Fibroblast of skin of scalp (primary cell): Measurements from ENCODE around the gene USP17L11. TPM values are rescaled to one million over a fixed set of nuclear protein-coding genes. Genes with fewer than 3 reads are reported as not detected.
"Not testable (repeated sequence)": the region's sequence is repeated elsewhere in the genome, so short reads cannot be mapped to it uniquely, and the experiment has no call there.

Experiments used
- DNase-seq: peaks from one replicate; pipeline ENCODE4 v3.0.0-alpha.2; 2013
- polyA plus RNA-seq, 2 experiments: library from polyadenylated mRNA; unstranded; fragments of 120-200 nt; gene quantifications; one replicate each; pipeline ENCODE4 v1.2.1, GENCODE V29; 2013; ENCODE audit not compliant: insufficient read length in 2 of 2

Gene USP17L11, protein sequence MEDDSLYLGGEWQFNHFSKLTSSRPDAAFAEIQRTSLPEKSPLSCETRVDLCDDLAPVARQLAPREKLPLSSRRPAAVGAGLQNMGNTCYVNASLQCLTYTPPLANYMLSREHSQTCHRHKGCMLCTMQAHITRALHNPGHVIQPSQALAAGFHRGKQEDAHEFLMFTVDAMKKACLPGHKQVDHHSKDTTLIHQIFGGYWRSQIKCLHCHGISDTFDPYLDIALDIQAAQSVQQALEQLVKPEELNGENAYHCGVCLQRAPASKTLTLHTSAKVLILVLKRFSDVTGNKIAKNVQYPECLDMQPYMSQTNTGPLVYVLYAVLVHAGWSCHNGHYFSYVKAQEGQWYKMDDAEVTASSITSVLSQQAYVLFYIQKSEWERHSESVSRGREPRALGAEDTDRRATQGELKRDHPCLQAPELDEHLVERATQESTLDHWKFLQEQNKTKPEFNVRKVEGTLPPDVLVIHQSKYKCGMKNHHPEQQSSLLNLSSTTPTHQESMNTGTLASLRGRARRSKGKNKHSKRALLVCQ
- not detected for polyA plus RNA-seq (2013, experiment 1 of 2; ENCODE audit: insufficient read length)
- not detected for polyA plus RNA-seq (2013, experiment 2 of 2; ENCODE audit: insufficient read length)

DNA sequence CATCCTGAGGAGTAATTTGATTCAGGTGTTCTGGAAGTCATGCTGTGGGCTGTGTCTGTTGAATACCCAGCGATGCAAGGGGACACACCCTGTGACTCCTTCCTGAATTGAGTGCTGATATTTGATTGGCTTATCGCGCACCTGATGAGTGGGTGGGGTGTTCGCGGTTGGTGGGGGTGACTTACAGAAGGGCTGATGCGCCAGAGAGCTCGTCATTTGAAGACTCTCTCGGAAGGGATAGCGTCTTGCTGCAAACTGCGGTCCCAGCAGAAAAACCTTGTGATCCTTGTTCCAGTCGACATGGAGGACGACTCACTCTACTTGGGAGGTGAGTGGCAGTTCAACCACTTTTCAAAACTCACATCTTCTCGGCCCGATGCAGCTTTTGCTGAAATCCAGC, at the start of gene USP17L11:
TSS of gene USP17L11 (plus strand) at position 301 of the 400 bp plus-strand sequence. CDS start at position 301, 0 bp downstream.
- not testable (repeated sequence) for DNase-seq

- not testable (repeated sequence) for DNase-seq
Observed at GRCh38 chr4:9165990-9166389, 49.2 kb upstream of the USP17L11 start.

GRCh38 chr4:9169791-9170459, 45.3 kb upstream of the USP17L11 start, which contains the start of gene FAM90A26:
TSS of gene FAM90A26 (plus strand) at chr4:9170409. CDS start at chr4:9173173, 2,764 bp downstream.
- not testable (repeated sequence) for DNase-seq

- DNase-seq: not testable (repeated sequence)
Observed at GRCh38 chr4:9210357-9210756, 4.8 kb upstream of the USP17L11 start, which contains the start of gene USP17L10. TSS of gene USP17L10 (plus strand) at chr4:9210657. CDS start at chr4:9210657, 0 bp downstream.

DNA sequence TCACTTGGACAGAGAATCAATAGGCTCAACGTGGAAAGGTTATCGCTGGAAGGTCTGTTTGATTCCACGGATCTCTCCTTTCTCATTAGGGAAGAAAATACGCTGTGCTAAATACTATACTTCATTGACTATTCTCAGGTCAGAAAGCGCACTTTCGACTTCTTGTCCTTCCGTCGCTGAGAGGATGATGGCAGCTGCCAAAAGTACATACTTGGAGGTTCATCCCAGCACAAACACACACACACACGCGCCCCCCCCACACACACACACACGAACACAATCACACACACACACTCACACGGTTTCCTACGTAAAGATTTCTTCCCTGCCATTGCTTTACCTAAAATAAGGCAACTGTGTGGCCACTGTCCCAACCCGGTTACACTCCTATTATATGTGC, 504 bp upstream of the USP17L11 start:
- not testable (repeated sequence) for DNase-seq

- DNase-seq: not testable (repeated sequence)
Observed at GRCh38 chr4:9219852-9220251, 4.6 kb downstream of the USP17L11 start, which contains the start of gene USP17L12. TSS of gene USP17L12 (plus strand) at chr4:9220152. CDS start at chr4:9220152, 0 bp downstream.

DNA sequence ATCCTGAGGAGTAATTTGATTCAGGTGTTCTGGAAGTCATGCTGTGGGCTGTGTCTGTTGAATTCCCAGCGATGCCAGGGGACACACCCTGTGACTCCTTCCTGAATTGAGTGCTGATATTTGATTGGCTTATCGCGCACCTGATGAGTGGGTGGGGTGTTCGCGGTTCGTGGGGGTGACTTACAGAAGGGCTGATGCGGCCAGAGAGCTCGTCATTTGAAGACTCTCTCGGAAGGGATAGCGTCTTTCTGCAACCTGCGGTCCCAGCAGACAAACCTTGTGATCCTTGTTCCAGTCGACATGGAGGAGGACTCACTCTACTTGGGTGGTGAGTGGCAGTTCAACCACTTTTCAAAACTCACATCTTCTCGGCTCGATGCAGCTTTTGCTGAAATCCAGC, 9.4 kb downstream of the USP17L11 start, which contains the start of gene USP17L13:
TSS of gene USP17L13 (plus strand) at position 301 of the 400 bp plus-strand sequence. CDS start at position 301, 0 bp downstream.
- not testable (repeated sequence) for DNase-seq

- not testable (repeated sequence) for DNase-seq
Observed at GRCh38 chr4:9230249-9230648, 15.0 kb downstream of the USP17L11 start.

DNA sequence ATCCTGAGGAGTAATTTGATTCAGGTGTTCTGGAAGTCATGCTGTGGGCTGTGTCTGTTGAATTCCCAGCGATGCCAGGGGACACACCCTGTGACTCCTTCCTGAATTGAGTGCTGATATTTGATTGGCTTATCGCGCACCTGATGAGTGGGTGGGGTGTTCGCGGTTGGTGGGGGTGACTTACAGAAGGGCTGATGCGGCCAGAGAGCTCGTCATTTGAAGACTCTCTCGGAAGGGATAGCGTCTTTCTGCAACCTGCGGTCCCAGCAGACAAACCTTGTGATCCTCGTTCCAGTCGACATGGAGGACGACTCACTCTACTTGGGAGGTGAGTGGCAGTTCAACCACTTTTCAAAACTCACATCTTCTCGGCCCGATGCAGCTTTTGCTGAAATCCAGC, 18.9 kb downstream of the USP17L11 start, which contains the start of gene USP17L15:
TSS of gene USP17L15 (plus strand) at position 301 of the 400 bp plus-strand sequence. CDS start at position 301, 0 bp downstream.
- DNase-seq: not testable (repeated sequence)

- DNase-seq: not testable (repeated sequence)
Observed at GRCh38 chr4:9238461-9238860, 23.3 kb downstream of the USP17L11 start.

GRCh38 chr4:9243579-9243978, 28.4 kb downstream of the USP17L11 start, which contains the start of gene USP17L17:
TSS of gene USP17L17 (plus strand) at chr4:9243879. CDS start at chr4:9243879, 0 bp downstream.
- DNase-seq: not testable (repeated sequence)

GRCh38 chr4:9247953-9248680, 32.9 kb downstream of the USP17L11 start, which contains the start of gene USP17L18:
TSS of gene USP17L18 (plus strand) at chr4:9248630. CDS start at chr4:9248630, 0 bp downstream.
- not testable (repeated sequence) for DNase-seq

GRCh38 chr4:9253078-9253477, 37.9 kb downstream of the USP17L11 start, which contains the start of gene USP17L19:
TSS of gene USP17L19 (plus strand) at chr4:9253378. CDS start at chr4:9253378, 0 bp downstream.
- not testable (repeated sequence) for DNase-seq

DNA sequence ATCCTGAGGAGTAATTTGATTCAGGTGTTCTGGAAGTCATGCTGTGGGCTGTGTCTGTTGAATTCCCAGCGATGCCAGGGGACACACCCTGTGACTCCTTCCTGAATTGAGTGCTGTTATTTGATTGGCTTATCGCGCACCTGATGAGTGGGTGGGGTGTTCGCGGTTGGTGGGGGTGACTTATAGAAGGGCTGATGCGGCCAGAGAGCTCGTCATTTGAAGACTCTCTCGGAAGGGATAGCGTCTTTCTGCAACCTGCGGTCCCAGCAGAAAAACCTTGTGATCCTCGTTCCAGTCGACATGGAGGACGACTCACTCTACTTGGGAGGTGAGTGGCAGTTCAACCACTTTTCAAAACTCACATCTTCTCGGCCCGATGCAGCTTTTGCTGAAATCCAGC, 42.6 kb downstream of the USP17L11 start, which contains the start of gene USP17L20:
TSS of gene USP17L20 (plus strand) at position 301 of the 400 bp plus-strand sequence. CDS start at position 301, 0 bp downstream.
- DNase-seq: not testable (repeated sequence)

GRCh38 chr4:9262572-9262971, 47.4 kb downstream of the USP17L11 start, which contains the start of gene USP17L21:
TSS of gene USP17L21 (plus strand) at chr4:9262872. CDS start at chr4:9262872, 0 bp downstream.
- not testable (repeated sequence) for DNase-seq
